T-helper 2 cell treated with Interferon-gamma antibody and Interleukin-4, amounts not matched to agents 100 ng/mL and 5 ng/mL, for 36 hours (primary cell): ENCODE measurements around the gene DCTN4. TPM values are rescaled to one million over a fixed set of nuclear protein-coding genes. Genes with fewer than 3 reads are reported as not detected.

Experiments used
- intact Hi-C: fragments of 100-400 bp; cut with micrococcal nuclease; formaldehyde crosslinking; loops from one replicate; pipeline ENCODE4 v1.15.1; 2023
- total RNA-seq: library from RNA; stranded (reverse); gene quantifications from 2 replicates; pipeline ENCODE4 v1.2.3, GENCODE V29; 2022

The DCTN4 gene
- total RNA-seq, 1 donor from 2014 or later: 42.0 TPM

GRCh38 chr5:150672237-150672883, 86.5 kb downstream of the DCTN4 start:
- intact Hi-C loops: no loop called here

- intact Hi-C loops: no loop called here
Observed at GRCh38 chr5:150671509-150672236, 87.1 kb downstream of the DCTN4 start.

GRCh38 chr5:150670948-150671310, 87.9 kb downstream of the DCTN4 start:
- intact Hi-C loops: no loop called here

DNA sequence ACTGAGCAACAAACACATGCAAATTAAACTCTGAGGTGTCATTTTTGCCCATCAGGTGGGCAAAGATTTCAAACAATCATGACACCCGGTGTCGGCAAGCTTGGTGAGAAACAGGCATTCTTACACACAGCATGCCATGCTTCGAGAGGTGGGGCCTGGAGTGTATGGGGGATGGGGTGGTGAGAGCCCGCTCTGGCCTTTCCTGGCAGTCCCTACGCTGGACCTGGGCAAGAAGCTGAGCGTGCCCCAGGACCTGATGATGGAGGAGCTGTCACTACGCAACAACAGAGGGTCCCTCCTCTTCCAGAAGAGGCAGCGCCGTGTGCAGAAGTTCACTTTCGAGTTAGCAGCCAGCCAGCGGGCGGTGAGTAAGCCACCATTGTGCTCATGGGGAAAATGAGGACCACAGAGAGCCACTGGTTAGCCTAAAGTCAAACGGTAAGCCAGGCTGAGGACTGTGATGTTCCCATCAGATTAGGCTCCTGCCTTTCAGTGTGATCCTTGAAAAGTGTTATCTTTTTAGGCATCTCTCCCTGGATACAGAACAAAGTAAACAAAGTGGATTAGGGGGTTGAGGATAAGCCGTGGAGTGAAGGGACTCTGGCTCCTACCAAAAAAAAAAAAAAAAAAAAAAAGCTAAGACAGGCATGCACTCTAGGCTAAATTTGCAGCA, 88.4 kb downstream of the DCTN4 start:
- intact Hi-C loops: no loop called here

DNA sequence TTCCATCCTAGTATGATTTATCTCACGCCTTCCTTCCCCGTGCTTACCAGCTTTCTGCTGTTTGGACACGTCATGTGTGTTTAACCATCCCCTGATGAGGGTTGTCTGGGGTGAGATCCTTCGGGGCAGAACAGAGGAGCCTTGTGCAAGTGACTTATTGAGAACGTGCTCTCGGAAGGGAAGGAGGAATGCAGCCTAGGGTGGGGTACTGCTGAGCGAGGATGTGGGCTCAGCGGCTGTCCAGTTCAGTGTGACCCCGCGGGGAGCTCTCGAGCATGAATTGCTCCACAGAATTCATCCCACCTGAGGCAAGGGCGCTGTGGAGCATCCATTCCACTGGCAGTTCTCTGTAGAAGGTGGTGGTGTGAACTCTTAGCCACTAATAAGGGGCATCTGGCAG, 93.8 kb downstream of the DCTN4 start:
- intact Hi-C loops: no loop called here

DNA sequence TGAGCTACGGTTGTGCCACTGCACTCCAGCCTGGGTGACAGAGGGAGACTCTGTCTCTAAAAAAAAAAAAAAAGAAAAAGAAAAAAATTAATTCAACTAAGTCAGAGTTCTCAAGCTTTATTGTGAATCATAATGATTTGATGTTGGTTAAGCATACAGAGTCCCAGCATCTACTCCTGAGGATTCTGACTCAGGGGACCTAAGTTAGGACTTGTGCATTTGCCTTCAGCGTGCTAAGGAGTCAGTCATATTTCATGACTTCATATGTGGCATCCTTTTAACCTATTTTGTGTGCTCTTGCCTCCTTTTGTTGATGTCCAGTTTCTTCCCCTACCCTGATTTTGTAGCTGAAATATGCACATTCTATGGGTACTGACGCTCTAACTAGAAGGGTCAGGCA, 94.9 kb downstream of the DCTN4 start:
- intact Hi-C loops: no loop called here

GRCh38 chr5:150662731-150663516, 95.9 kb downstream of the DCTN4 start:
- intact Hi-C loops: no loop called here

DNA sequence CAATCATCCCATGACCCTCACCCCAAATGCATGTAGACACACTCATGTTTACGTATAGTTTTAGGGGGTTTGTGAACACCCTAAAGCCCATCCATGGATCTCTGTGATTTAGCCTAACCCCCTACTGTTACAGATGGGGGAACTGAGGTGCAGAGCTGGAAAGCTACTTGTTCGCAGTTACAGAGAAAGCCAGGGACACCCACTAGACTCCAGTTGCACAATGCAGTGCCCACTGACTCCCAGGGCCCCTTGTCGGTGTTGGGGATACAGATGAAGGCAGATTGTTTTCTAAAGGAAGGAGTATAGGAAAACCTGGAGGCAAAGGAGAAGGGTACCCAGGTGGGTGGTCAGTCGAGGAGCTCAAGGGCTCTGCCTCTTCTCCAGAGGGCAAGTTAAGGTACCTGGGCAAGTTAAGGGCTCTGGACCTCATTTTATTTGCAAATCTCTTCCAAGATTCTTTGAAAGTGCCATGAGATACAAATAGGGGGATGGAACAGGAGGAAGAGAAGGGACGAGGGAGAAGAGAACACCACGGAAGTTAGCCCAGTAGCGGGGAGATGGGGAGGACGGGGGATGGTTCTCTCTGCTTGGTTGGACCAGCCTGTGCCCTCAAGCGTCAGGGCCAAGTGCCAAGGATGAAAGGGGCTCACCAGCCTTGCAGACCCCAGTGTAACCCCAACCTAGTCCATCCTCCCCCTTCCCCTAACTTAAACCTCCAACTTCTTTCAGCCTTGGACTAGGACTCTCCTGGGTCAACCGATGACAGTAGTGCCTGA, 96.8 kb downstream of the DCTN4 start:
- intact Hi-C loops: no loop called here

GRCh38 chr5:150661086-150661485, 97.7 kb downstream of the DCTN4 start, which contains the start of gene MYOZ3:
MYOZ3 (plus strand) TSS chr5:150661251; CDS start chr5:150662942, 1,691 bp downstream.
- intact Hi-C loops: no loop called here

DNA sequence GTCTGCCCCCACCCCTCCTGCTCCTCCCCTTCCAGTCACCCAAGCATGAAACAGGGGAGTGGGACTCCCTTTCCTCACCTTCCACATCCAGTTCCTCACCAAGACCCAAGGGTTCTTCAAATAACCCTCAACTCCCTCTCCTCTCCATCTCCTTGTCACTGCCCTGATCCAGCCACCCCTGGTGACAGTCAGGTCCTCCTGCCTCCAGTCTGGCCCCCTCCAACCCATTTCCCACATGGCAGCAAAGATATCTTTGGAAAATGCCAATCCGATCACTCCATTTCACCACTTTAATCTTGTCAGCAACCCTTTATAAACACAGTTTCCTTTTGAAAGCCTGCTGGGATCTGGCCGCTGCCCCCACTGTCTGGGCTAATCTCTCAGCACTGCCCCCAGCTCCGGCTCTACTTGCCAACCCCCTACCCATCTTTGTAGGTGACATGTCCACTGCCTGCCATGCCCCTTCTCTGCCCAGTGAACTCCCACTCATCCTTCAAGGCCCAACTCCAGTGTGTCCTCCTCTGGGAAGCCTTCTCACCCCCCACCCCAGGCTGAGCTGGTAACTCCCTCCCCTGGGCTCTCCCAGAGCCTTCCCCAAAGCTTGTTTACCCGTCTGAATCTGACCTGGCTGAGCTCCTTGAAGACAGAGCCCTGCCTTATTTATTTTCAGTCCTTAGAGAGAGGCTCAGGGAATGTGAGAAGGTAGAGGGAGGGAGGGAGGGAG, 98.5 kb downstream of the DCTN4 start:
- intact Hi-C loops: no loop called here

- intact Hi-C loops: loop anchor here (5.0 kb wide), 1 partner anchor 188 kb away; the partner anchor contains the start of gene IRGM
Observed at GRCh38 chr5:150659360-150660107, 99.3 kb downstream of the DCTN4 start.

GRCh38 chr5:150658699-150659265, 100.0 kb downstream of the DCTN4 start:
- intact Hi-C loops: loop anchor here (5.0 kb wide), 1 partner anchor 189 kb away; the partner anchor contains the start of gene IRGM

Other genes starting within 250 kb of the DCTN4 start
- gene SYNPO, start 118.4 kb downstream of the DCTN4 start, total RNA-seq: 0.02 and 0.05 TPM in 2 replicates
- gene MYOZ3, start 97.8 kb downstream of the DCTN4 start, total RNA-seq: 0.07 TPM in 1 of 2 replicates, not detected in the other
- 66.0 and 70.4 TPM in 2 replicates for gene RBM22, start 58.0 kb downstream of the DCTN4 start, total RNA-seq
- 20.4 TPM in 2 replicates for gene SMIM3, start 19.7 kb upstream of the DCTN4 start, total RNA-seq
- 3.5 and 4.2 TPM in 2 replicates for gene IRGM, start 87.5 kb upstream of the DCTN4 start, total RNA-seq
- gene ZNF300, start 146.0 kb upstream of the DCTN4 start, total RNA-seq: 0.57 and 0.61 TPM in 2 replicates